ENCODE measurements around the gene PLK5.

PLK5 gene

GRCh38 chr19:1481893-1482360 lies 42.0 kb upstream of the PLK5 start:
- no peak overlapping the region for H3K27ac ChIP-seq
- TF ChIP-seq CTCF (conservative IDR thresholded peaks at IDR 0.05), result no peak

- no peak for TF ChIP-seq CTCF (conservative IDR thresholded peaks at IDR 0.05)
- H3K27ac ChIP-seq, result no peak overlapping the region
Measured at GRCh38 chr19:1482361-1483130, 41.3 kb upstream of the PLK5 start.

- H3K27ac ChIP-seq, result no peak overlapping the region
- TF ChIP-seq CTCF (conservative IDR thresholded peaks at IDR 0.05), result no peak
Measured at GRCh38 chr19:1483131-1483978, 40.5 kb upstream of the PLK5 start.

GRCh38 chr19:1483979-1484428 lies 39.9 kb upstream of the PLK5 start:
- no peak overlapping the region for H3K27ac ChIP-seq
- no peak for TF ChIP-seq CTCF (conservative IDR thresholded peaks at IDR 0.05)

- TF ChIP-seq CTCF (conservative IDR thresholded peaks at IDR 0.05), result no peak
- no peak overlapping the region for H3K27ac ChIP-seq
Measured at GRCh38 chr19:1486720-1487575, 36.9 kb upstream of the PLK5 start.

- H3K27ac ChIP-seq, result no peak overlapping the region
- no peak for TF ChIP-seq CTCF (conservative IDR thresholded peaks at IDR 0.05)
Measured at GRCh38 chr19:1487576-1488281, 36.1 kb upstream of the PLK5 start.

Data from VCaP (cell line).